H1 (cell line): Measurements from ENCODE around the gene RNF123. TPM values are rescaled to one million over a fixed set of nuclear protein-coding genes. Genes with fewer than 3 reads are reported as not detected.

Experiments used
- E2F6 ChIP-seq: IDR thresholded peaks from 2 replicates; pipeline ENCODE4 v1.6.1; 2012; ENCODE audit warnings: inconsistent platforms
- SP1 ChIP-seq: IDR thresholded peaks from 2 replicates; pipeline ENCODE4 v1.6.1; 2011; ENCODE audit warnings: low read depth, low read length
- SRF ChIP-seq: IDR thresholded peaks from 2 replicates; pipeline ENCODE4 v1.6.1; 2011; ENCODE audit warnings: mild to moderate bottlenecking, low read depth, low read length, moderate library complexity
- polyA plus RNA-seq, 7 experiments: library from polyadenylated mRNA; depleted of rRNA in 3 of 7; stranded (reverse) in 5 of 7; unstranded in 2 of 7; fragments of >200 nt in 5 of 7; fragments of 200-250 nt in 2 of 7; gene quantifications; 1 replicate in 5 of 7; 2 replicates in 1 of 7; 4 replicates in 1 of 7; pipeline versions ENCODE4 v1.2.1 to v1.2.3, GENCODE V29; 2011 to 2013; ENCODE audit warnings: missing spikeins in 2 of 7, mixed read lengths in 2 of 7
- total RNA-seq: library from RNA; stranded (reverse); fragmentation: NEBNext Ultra II Directional; extraction: Animal tissue kit (Norgen Biotek cat#: 25700); gene quantifications from 2 replicates; pipeline ENCODE4 v1.2.1, GENCODE V29; 2021
- TF ChIP-seq, protein P1 (sequence below): IDR thresholded peaks from 2 replicates; pipeline ENCODE4 v1.6.1; 2012; ENCODE audit warnings: low read length, inconsistent platforms
- TF ChIP-seq, protein P2 (sequence below), 3 experiments: IDR thresholded peaks; 1 replicate in 2 of 3; 2 replicates in 1 of 3; pipeline versions ENCODE4 v1.5.1 to v1.6.1; 2011; ENCODE audit warnings: low read length in 3 of 3, mild to moderate bottlenecking in 3 of 3, inconsistent platforms in 2 of 3, low read depth in 1 of 3, moderate library complexity in 1 of 3; ENCODE audit not compliant: insufficient read depth in 1 of 3; ENCODE audit errors: control extremely low read depth in 1 of 3

RNF123 gene
- total and polyA plus RNA-seq, 2 of the 8 experiments (the other 6 are each of a cell fraction or from before 2014, with no cell fraction given), result 30.5 to 57.7 TPM

- TF ChIP-seq SRF (no peak), SP1 (no peak), E2F6 (no peak)
- TF ChIP-seq, protein P1, sequence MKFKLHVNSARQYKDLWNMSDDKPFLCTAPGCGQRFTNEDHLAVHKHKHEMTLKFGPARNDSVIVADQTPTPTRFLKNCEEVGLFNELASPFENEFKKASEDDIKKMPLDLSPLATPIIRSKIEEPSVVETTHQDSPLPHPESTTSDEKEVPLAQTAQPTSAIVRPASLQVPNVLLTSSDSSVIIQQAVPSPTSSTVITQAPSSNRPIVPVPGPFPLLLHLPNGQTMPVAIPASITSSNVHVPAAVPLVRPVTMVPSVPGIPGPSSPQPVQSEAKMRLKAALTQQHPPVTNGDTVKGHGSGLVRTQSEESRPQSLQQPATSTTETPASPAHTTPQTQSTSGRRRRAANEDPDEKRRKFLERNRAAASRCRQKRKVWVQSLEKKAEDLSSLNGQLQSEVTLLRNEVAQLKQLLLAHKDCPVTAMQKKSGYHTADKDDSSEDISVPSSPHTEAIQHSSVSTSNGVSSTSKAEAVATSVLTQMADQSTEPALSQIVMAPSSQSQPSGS, result no peak
- TF ChIP-seq, protein P2, sequence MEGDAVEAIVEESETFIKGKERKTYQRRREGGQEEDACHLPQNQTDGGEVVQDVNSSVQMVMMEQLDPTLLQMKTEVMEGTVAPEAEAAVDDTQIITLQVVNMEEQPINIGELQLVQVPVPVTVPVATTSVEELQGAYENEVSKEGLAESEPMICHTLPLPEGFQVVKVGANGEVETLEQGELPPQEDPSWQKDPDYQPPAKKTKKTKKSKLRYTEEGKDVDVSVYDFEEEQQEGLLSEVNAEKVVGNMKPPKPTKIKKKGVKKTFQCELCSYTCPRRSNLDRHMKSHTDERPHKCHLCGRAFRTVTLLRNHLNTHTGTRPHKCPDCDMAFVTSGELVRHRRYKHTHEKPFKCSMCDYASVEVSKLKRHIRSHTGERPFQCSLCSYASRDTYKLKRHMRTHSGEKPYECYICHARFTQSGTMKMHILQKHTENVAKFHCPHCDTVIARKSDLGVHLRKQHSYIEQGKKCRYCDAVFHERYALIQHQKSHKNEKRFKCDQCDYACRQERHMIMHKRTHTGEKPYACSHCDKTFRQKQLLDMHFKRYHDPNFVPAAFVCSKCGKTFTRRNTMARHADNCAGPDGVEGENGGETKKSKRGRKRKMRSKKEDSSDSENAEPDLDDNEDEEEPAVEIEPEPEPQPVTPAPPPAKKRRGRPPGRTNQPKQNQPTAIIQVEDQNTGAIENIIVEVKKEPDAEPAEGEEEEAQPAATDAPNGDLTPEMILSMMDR (IDR thresholded peaks at IDR 0.05; ENCODE audit: control extremely low read depth in 1 of 3, insufficient read depth in 1 of 3, low read depth in 1 of 3, low read length in 3 of 3), result no peak
Observed at GRCh38 chr3:49729966-49730609, 40.7 kb downstream of the RNF123 start (continued).
